NCI-H526 (cell line): ENCODE measurements around the gene TRAPPC8.
"Not testable (repeated sequence)": the region's sequence is repeated elsewhere in the genome, so short reads cannot be mapped to it uniquely, and the experiment has no call there.

Source experiments
- DNase-seq, 2 experiments: peaks; one replicate each; lab custom pipeline; 2025; lab: John Stamatoyannopoulos, UW

Gene TRAPPC8, protein sequence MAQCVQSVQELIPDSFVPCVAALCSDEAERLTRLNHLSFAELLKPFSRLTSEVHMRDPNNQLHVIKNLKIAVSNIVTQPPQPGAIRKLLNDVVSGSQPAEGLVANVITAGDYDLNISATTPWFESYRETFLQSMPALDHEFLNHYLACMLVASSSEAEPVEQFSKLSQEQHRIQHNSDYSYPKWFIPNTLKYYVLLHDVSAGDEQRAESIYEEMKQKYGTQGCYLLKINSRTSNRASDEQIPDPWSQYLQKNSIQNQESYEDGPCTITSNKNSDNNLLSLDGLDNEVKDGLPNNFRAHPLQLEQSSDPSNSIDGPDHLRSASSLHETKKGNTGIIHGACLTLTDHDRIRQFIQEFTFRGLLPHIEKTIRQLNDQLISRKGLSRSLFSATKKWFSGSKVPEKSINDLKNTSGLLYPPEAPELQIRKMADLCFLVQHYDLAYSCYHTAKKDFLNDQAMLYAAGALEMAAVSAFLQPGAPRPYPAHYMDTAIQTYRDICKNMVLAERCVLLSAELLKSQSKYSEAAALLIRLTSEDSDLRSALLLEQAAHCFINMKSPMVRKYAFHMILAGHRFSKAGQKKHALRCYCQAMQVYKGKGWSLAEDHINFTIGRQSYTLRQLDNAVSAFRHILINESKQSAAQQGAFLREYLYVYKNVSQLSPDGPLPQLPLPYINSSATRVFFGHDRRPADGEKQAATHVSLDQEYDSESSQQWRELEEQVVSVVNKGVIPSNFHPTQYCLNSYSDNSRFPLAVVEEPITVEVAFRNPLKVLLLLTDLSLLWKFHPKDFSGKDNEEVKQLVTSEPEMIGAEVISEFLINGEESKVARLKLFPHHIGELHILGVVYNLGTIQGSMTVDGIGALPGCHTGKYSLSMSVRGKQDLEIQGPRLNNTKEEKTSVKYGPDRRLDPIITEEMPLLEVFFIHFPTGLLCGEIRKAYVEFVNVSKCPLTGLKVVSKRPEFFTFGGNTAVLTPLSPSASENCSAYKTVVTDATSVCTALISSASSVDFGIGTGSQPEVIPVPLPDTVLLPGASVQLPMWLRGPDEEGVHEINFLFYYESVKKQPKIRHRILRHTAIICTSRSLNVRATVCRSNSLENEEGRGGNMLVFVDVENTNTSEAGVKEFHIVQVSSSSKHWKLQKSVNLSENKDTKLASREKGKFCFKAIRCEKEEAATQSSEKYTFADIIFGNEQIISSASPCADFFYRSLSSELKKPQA (N-terminal part only)

GRCh38 chr18:31942999-31943877 lies at the start of gene TRAPPC8:
Gene TRAPPC8, minus strand, starts transcription at chr18:31943128. Its CDS starts 364 bp downstream, at chr18:31942764.
- DNase-seq, result peak; percentile 95 to 96

- no peak for DNase-seq
These were observed 47.9 kb upstream of the TRAPPC8 start for GRCh38 chr18:31990823-31991222.

DNA sequence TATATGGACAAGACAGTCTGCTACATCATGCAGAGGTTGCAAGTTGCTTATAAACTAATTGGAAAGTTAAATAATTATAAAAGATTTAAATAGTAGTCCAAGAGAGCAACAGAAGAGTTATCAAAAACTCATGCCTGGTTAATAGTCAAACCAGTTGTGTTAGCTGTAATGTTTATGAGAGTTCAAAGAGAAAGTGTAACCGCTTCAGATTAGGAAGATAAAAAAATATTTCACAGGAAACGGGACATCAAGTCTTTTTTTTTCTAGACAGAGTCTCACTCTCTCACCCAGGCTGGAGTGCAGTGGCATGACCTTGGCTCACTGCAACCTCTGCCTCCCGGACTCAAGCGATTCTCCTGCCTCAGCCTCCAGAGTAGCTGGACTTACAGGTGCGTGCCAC lies 41.0 kb upstream of the TRAPPC8 start:
- DNase-seq, result no peak

GRCh38 chr18:31983020-31983419 lies 40.1 kb upstream of the TRAPPC8 start:
- no peak for DNase-seq

- no peak for DNase-seq
These were observed 37.9 kb upstream of the TRAPPC8 start for GRCh38 chr18:31980863-31981262.

GRCh38 chr18:31979714-31980113 lies 36.8 kb upstream of the TRAPPC8 start:
- no peak for DNase-seq

- DNase-seq, result no peak
These were observed 35.7 kb upstream of the TRAPPC8 start for GRCh38 chr18:31978616-31979015.

GRCh38 chr18:31977270-31977872 lies 34.4 kb upstream of the TRAPPC8 start:
- DNase-seq, result peak; percentile 56 to 66

- DNase-seq, result no peak
These were observed 33.3 kb upstream of the TRAPPC8 start for GRCh38 chr18:31976242-31976641.

- DNase-seq, result no peak
These were observed 31.1 kb upstream of the TRAPPC8 start for GRCh38 chr18:31973929-31974546.

- DNase-seq, result no peak
These were observed 27.7 kb upstream of the TRAPPC8 start for GRCh38 chr18:31970617-31971016.

DNA sequence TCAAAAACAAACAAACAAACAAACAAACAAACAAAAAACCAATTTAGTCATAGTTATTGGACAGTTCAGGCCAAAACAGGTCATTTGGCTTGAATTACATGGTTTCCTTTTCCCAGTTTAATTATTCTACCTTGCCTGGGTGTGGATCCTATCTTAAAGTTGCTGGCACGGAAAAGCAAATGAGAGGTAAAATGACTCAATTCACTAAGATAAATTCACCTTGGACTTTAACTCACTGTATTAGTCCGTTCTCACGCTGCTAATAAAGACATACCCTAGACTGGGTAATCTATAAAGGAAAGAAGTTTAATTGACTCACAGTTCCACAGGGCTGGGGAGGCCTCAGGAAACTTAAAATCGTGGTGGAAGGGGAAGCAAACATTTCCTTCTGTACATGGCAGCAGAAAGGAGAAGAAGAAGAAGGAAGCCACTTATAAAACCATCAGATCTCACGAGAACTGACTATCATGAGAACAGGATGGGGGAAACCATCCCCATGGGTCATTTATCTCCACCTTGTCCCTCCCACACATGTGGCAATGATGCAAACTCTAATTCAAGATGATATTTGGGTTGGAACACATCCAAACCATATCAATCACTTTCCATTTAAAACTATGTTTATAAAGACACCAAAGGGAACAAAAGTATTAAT lies 22.5 kb upstream of the TRAPPC8 start:
- DNase-seq, result no peak

- no peak for DNase-seq
These were observed 14.8 kb upstream of the TRAPPC8 start for GRCh38 chr18:31957728-31958127.

GRCh38 chr18:31954349-31954748 lies 11.4 kb upstream of the TRAPPC8 start:
- DNase-seq, result no peak

DNA sequence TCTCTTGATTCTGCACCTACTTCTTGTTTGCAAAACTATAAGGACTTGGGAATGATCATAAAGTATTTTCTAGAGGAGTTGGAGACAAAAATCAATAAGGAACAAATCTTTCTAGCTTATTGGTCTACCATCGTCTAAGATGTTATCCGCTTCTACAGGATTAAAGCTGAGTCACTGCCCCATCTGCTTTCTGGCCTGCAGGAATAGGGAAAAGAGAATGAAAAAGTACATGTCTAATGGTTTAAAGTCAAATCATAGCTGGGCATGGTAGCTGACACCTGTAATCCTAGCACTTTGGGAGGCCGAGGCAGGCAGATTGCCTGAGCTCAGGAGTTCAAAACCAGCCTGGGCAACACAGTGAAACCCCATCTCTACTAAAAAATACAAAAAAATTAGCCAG lies 10.8 kb upstream of the TRAPPC8 start:
- DNase-seq, result not testable (repeated sequence)

DNA sequence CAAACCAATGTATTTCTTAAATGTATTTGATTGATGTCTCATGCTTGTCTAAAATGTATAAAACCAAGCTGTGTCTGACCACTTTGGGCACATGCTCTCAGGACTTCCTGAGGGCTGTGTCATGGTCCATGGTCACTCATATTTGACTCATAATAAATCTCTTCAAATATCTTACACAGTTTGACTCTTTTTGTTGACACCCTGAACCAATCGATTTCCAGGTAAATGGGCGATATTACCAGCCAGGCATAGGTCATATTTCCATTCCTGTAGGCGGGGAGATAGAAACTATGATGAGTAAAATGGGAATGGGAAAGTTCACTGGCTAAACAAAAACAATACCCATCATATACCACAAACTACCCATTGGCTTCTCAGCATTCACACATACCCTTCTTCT lies 9.3 kb upstream of the TRAPPC8 start:
- no peak for DNase-seq

GRCh38 chr18:31950583-31950982 lies 7.7 kb upstream of the TRAPPC8 start:
- no peak for DNase-seq

GRCh38 chr18:31948349-31948748 lies 5.4 kb upstream of the TRAPPC8 start:
- DNase-seq, result not testable (repeated sequence)

- DNase-seq, result no peak
These were observed 3.5 kb upstream of the TRAPPC8 start for GRCh38 chr18:31946305-31947046.
